IMR-90 (cell line): Measurements from ENCODE around the gene ACTN1. TPM values are rescaled to one million over a fixed set of nuclear protein-coding genes. Genes with fewer than 3 reads are reported as not detected.

Source experiments
- ATAC-seq: fragments of 200-7000 bp; cut with Tn5 transposase; 2 replicates; pipeline ENCODE4 v1.9.1; 2020; ENCODE audit warnings: low read depth, mild to moderate bottlenecking, moderate library complexity
- BruUV-seq: library from RNA; stranded (reverse); fragments of 400-500 nt; replicated peaks from 2 replicates; lab custom pipeline; 2021; lab: Mats Ljungman, UMichigan
- CTCF ChIA-PET: fragments of 300-600 bp; formaldehyde crosslinking; extraction: SDS; loops from one replicate; lab custom pipeline; 2021; ENCODE audit warnings: antibody characterized with exemption; lab: Yijun Ruan, JAX
- POLR2A ChIA-PET: fragments of 300-600 bp; sonication (Branson Sonifier 250); formaldehyde crosslinking; loops from one replicate; lab custom pipeline; 2022; ENCODE audit warnings: antibody characterized with exemption; ENCODE audit not compliant: unreplicated experiment; lab: Charles Lee
- DNase-seq: peaks from one replicate; pipeline ENCODE4 v3.0.0; 2013
- H2AFZ ChIP-seq: replicated peaks from 2 replicates; pipeline ENCODE3; 2013; ENCODE audit warnings: low read length, mild to moderate bottlenecking; ENCODE audit not compliant: poor library complexity
- H2AK5ac ChIP-seq: 2 replicates; pipeline ENCODE4 v1.6.1; 2013; ENCODE audit warnings: low read depth, low read length, inconsistent platforms
- H2AK9ac ChIP-seq: replicated peaks from 2 replicates; pipeline ENCODE3; 2013; ENCODE audit warnings: mild to moderate bottlenecking, low read depth, low read length, moderate library complexity; ENCODE audit not compliant: poor library complexity
- H2BK120ac ChIP-seq: 2 replicates; pipeline ENCODE4 v1.6.1; 2013; ENCODE audit warnings: low read depth, low read length, inconsistent platforms
- H2BK15ac ChIP-seq: 3 replicates; pipeline ENCODE4 v1.6.1; 2013; ENCODE audit warnings: low read depth, low read length, inconsistent platforms
- H2BK20ac ChIP-seq: 2 replicates; pipeline ENCODE4 v1.6.1; 2013; ENCODE audit warnings: low read depth, mild to moderate bottlenecking, inconsistent platforms, low read length, moderate library complexity
- H2BK5ac ChIP-seq: 2 replicates; pipeline ENCODE4 v1.6.1; 2013; ENCODE audit warnings: mild to moderate bottlenecking, low read depth, low read length, inconsistent platforms; ENCODE audit not compliant: poor library complexity, severe bottlenecking
- H3K14ac ChIP-seq: replicated peaks from 2 replicates; pipeline ENCODE4 v1.6.1; 2013; ENCODE audit warnings: low read depth, low read length, inconsistent platforms
- H3K18ac ChIP-seq: 2 replicates; pipeline ENCODE4 v1.6.1; 2013; ENCODE audit warnings: low read depth, low read length, control low read depth
- H3K23ac ChIP-seq: 2 replicates; pipeline ENCODE4 v1.6.1; 2013; ENCODE audit warnings: low read depth, low read length, inconsistent platforms
- H3K27ac ChIP-seq: 2 replicates; pipeline ENCODE4 v1.5.1; 2013; ENCODE audit warnings: mild to moderate bottlenecking, control low read depth, low read length; ENCODE audit not compliant: insufficient read depth
- H3K27me3 ChIP-seq: 2 replicates; pipeline ENCODE4 v1.6.1; 2013; ENCODE audit warnings: low read length; ENCODE audit not compliant: control insufficient read depth, insufficient read depth
- H3K36me3 ChIP-seq: 2 replicates; pipeline ENCODE4 v1.6.1; 2013; ENCODE audit warnings: low read length, mixed read lengths; ENCODE audit not compliant: control insufficient read depth, insufficient read depth
- H3K4ac ChIP-seq: 2 replicates; pipeline ENCODE4 v1.6.1; 2013; ENCODE audit warnings: low read depth, low read length, inconsistent platforms
- H3K4me1 ChIP-seq: 2 replicates; pipeline ENCODE4 v1.6.1; 2013; ENCODE audit warnings: low read length, mixed read lengths; ENCODE audit not compliant: control insufficient read depth, insufficient read depth
- H3K4me2 ChIP-seq: 2 replicates; pipeline ENCODE4 v1.6.1; 2013; ENCODE audit warnings: low read depth, mild to moderate bottlenecking, control low read depth, low read length, moderate library complexity
- H3K4me3 ChIP-seq: 2 replicates; pipeline ENCODE4 v1.5.1; 2013; ENCODE audit warnings: low read depth, mild to moderate bottlenecking, control low read depth, low read length, moderate library complexity; ENCODE audit not compliant: insufficient read depth
- H3K56ac ChIP-seq: 2 replicates; pipeline ENCODE4 v1.6.1; 2013; ENCODE audit warnings: low read length, inconsistent platforms; ENCODE audit not compliant: insufficient read depth; ENCODE audit errors: extremely low read depth
- H3K79me1 ChIP-seq, 2 experiments: 2 replicates each; pipeline ENCODE4 v1.6.1; 2013; ENCODE audit warnings: low read length in 2 of 2, inconsistent platforms in 1 of 2, low read depth in 1 of 2
- H3K9ac ChIP-seq: 2 replicates; pipeline ENCODE4 v1.6.1; 2013; ENCODE audit warnings: low read depth, low read length, control low read depth
- H3K9me1 ChIP-seq: 2 replicates; pipeline ENCODE4 v1.6.1; 2013; ENCODE audit warnings: low read length, inconsistent platforms; ENCODE audit not compliant: insufficient read depth
- H3K9me3 ChIP-seq: 2 replicates; pipeline ENCODE4 v1.6.1; 2013; ENCODE audit warnings: low read length; ENCODE audit not compliant: control insufficient read depth, insufficient read depth
- H4K20me1 ChIP-seq: 2 replicates; pipeline ENCODE4 v1.6.1; 2013; ENCODE audit warnings: low read length, inconsistent platforms; ENCODE audit not compliant: insufficient read depth
- H4K5ac ChIP-seq: 2 replicates; pipeline ENCODE4 v1.6.1; 2013; ENCODE audit warnings: mild to moderate bottlenecking, low read depth, low read length, control low read depth
- H4K8ac ChIP-seq, 2 experiments: 2 replicates each; pipeline ENCODE4 v1.6.1; 2013; ENCODE audit warnings: low read depth in 2 of 2, low read length in 2 of 2, control low read depth in 1 of 2, inconsistent platforms in 1 of 2
- H4K91ac ChIP-seq: 2 replicates; pipeline ENCODE4 v1.6.1; 2013; ENCODE audit warnings: low read depth, low read length, inconsistent platforms; ENCODE audit not compliant: insufficient read depth
- BHLHE40 ChIP-seq: fragments of 150-350 bp; IDR thresholded peaks from 2 replicates; pipeline ENCODE4 v1.6.1; 2016; ENCODE audit warnings: mild to moderate bottlenecking, low read depth, low read length
- CEBPB ChIP-seq: IDR thresholded peaks from 2 replicates; pipeline ENCODE4 v1.6.1; 2012; ENCODE audit warnings: low read depth, low read length, improper control_type of control experiment
- CHD1 ChIP-seq: IDR thresholded peaks from 2 replicates; pipeline ENCODE4 v1.6.1; 2012; ENCODE audit warnings: low read depth, low read length, improper control_type of control experiment
- CTCF ChIP-seq: conservative IDR thresholded peaks from 2 replicates; pipeline ENCODE4 v1.5.1; 2012; ENCODE audit warnings: mild to moderate bottlenecking, low read depth, low read length, improper control_type of control experiment
- ELK1 ChIP-seq: fragments of 150-350 bp; IDR thresholded peaks from 2 replicates; pipeline ENCODE4 v1.6.1; 2016; ENCODE audit warnings: low read depth, mild to moderate bottlenecking, low read length, moderate library complexity, borderline replicate concordance
- FOS ChIP-seq: fragments of 150-350 bp; IDR thresholded peaks from 2 replicates; pipeline ENCODE4 v1.6.1; 2016; ENCODE audit warnings: low read depth, low read length
- MAFK ChIP-seq: IDR thresholded peaks from 2 replicates; pipeline ENCODE4 v1.6.1; 2012; ENCODE audit warnings: low read depth, low read length, improper control_type of control experiment
- MAZ ChIP-seq: IDR thresholded peaks from 2 replicates; pipeline ENCODE4 v1.6.1; 2012; ENCODE audit warnings: low read depth, mild to moderate bottlenecking, low read length, improper control_type of control experiment, moderate library complexity, borderline replicate concordance
- MXI1 ChIP-seq: IDR thresholded peaks from 2 replicates; pipeline ENCODE4 v1.6.1; 2012; ENCODE audit warnings: low read depth, mild to moderate bottlenecking, low read length, moderate library complexity, borderline replicate concordance
- NFE2L2 ChIP-seq: fragments of 150-350 bp; IDR thresholded peaks from 2 replicates; pipeline ENCODE4 v1.6.1; 2016; ENCODE audit warnings: low read depth, mild to moderate bottlenecking, low read length
- POLR2A ChIP-seq: IDR thresholded peaks from 2 replicates; pipeline ENCODE4 v1.6.1; 2012; ENCODE audit warnings: mild to moderate bottlenecking, low read depth, low read length
- RAD21 ChIP-seq: IDR thresholded peaks from 2 replicates; pipeline ENCODE4 v1.6.1; 2012; ENCODE audit warnings: low read length, improper control_type of control experiment
- RCOR1 ChIP-seq: IDR thresholded peaks from 2 replicates; pipeline ENCODE4 v1.6.1; 2012; ENCODE audit warnings: mild to moderate bottlenecking, low read length, improper control_type of control experiment; ENCODE audit not compliant: insufficient replicate concordance
- RFX5 ChIP-seq: IDR thresholded peaks from 2 replicates; pipeline ENCODE4 v1.8.0; 2012; ENCODE audit warnings: low read depth, mild to moderate bottlenecking, low read length, moderate library complexity
- SMC3 ChIP-seq: fragments of 150-350 bp; IDR thresholded peaks from 2 replicates; pipeline ENCODE4 v1.6.1; 2016; ENCODE audit warnings: low read depth, mild to moderate bottlenecking, antibody characterized with exemption, low read length, moderate library complexity
- USF2 ChIP-seq: fragments of 150-350 bp; IDR thresholded peaks from 2 replicates; pipeline ENCODE4 v1.6.1; 2017; ENCODE audit warnings: mild to moderate bottlenecking, antibody characterized with exemption, low read length, low read depth
- WGBS, 2 experiments: methylation state at CpG; one replicate each; pipeline versions ENCODE4 v1.1.5 to v1.1.7; 2013; ENCODE audit warnings: missing lambda C conversion rate in 2 of 2; ENCODE audit not compliant: insufficient read length in 1 of 2; ENCODE audit errors: extremely low coverage in 2 of 2; 5-methylcytosine and 5-hydroxymethylcytosine counted together
- dilution Hi-C: fragments of 300-500 bp; cut with HindIII; formaldehyde crosslinking; loops from one replicate; pipeline ENCODE4 v1.14.3; 2018; ENCODE audit warnings: low sequenced_read_pairs; ENCODE audit not compliant: unreplicated experiment
- in situ Hi-C: fragments of 300-500 bp; cut with MboI; formaldehyde crosslinking; loops from 3 replicates; pipeline ENCODE4 v1.14.3; 2019; ENCODE audit warnings: low sequenced_read_pairs, inconsistent platforms, mixed read lengths
- intact Hi-C: fragments of 100-400 bp; cut with micrococcal nuclease; formaldehyde crosslinking; loops from 2 replicates; pipeline ENCODE4 v1.10.0; 2022
- polyA plus RNA-seq, 3 experiments: library from polyadenylated mRNA; depleted of rRNA; stranded (reverse); fragments of >200 nt; gene quantifications; 2 replicates each; pipeline ENCODE4 v1.2.3, GENCODE V29; 2012; ENCODE audit warnings: low replicate concordance in 1 of 3
- total RNA-seq: library from RNA; depleted of rRNA; stranded (reverse); fragments of >200 nt; gene quantifications from 2 replicates; pipeline ENCODE4 v1.2.3, GENCODE V29; 2012

Gene ACTN1
- total and polyA plus RNA-seq, 2 of the 4 experiments (the other 2 are of a cell fraction) = 684 to 766 TPM

GRCh38 chr14:68844210-68844545 lies 134.9 kb downstream of the ACTN1 start:
- H3K23ac ChIP-seq = no peak overlapping the region
- ATAC-seq = no peak
- BruUV-seq = no TSS peak

More at GRCh38 chr14:68844210-68844545, 134.9 kb downstream of the ACTN1 start:
- Histone ChIP-seq H3K14ac (no peak overlapping the region), H2AK9ac (no peak overlapping the region), H3K27me3 (no peaks in the 10 kb centered on the region), H2AFZ (no peak overlapping the region), H3K27ac (no peak overlapping the region), H2BK5ac (no peak overlapping the region), H2AK5ac (no peak overlapping the region), H3K4me2 (no peak overlapping the region), H3K18ac (no peak overlapping the region), H3K9me3 (no peaks in the 10 kb centered on the region), H3K4ac (no peak overlapping the region), H2BK15ac (no peak overlapping the region), H3K9ac (no peak overlapping the region), H3K9me1 (no peaks in the 10 kb centered on the region), H2BK120ac (no peak overlapping the region), H3K79me1 (no peaks in the 10 kb centered on the region), H3K4me3 (no peak overlapping the region), H4K8ac (no peak overlapping the region), H3K56ac (no peak overlapping the region), H4K5ac (no peak overlapping the region), H4K20me1 (no peaks in the 10 kb centered on the region; the same call in 1 of the 2 replicates), H3K36me3 (peaks cover 1% of the 10 kb centered on the region; the same call in 1 of the 2 replicates), H2BK20ac (no peak overlapping the region), H4K91ac (no peak overlapping the region), H3K4me1 (peaks cover 15% of the 10 kb centered on the region; the same call in 1 of the 2 replicates)
- POLR2A ChIA-PET = interaction anchor here (0.6 kb wide), 1 partner anchor 56 kb away, joined by 4 read pairs; no protein-coding TSS in a partner anchor
- dilution Hi-C loops = no loop called here
- TF ChIP-seq NFE2L2 (no peak), MXI1 (no peak), MAFK (no peak), POLR2A (no peak), USF2 (no peak), MAZ (no peak), FOS (no peak), CHD1 (no peak), RAD21 (no peak), CTCF (no peak), RCOR1 (no peak), RFX5 (no peak), CEBPB (no peak), ELK1 (no peak), BHLHE40 (no peak), SMC3 (no peak)
- in situ Hi-C loops = no loop called here
- intact Hi-C loops = loop anchor here (1.0 to 5.0 kb wide), 3 partner anchors 912 to 1007 kb away; no protein-coding TSS in a partner anchor
- no CpG with 5 or more reads among the region's 6 CpGs for WGBS, 2 experiments
- CTCF ChIA-PET = interaction anchor here (0.6 to 1.4 kb wide), 10 partner anchors 18 to 1010 kb away, joined by 3 to 8 read pairs (median 3); no protein-coding TSS in a partner anchor
- DNase-seq = no peak
